ENCODE measurements around the gene PCDHGA11. TPM values are rescaled to one million over a fixed set of nuclear protein-coding genes. Genes with fewer than 3 reads are reported as not detected.

Gene PCDHGA11
- total and polyA plus RNA-seq, 2 of the 4 experiments (the other 2 are of a cell fraction) = 5.4 to 6.9 TPM

- TF ChIP-seq MAZ (IDR thresholded peaks at IDR 0.05; ENCODE audit: borderline replicate concordance, low read depth, low read length) = no peak
- no peak for TF ChIP-seq POLR2A (IDR thresholded peaks at IDR 0.05; ENCODE audit: low read depth, low read length)
Measured at GRCh38 chr5:141373673-141374317, 47.1 kb upstream of the PCDHGA11 start, which contains the start of gene PCDHGA6 (continued).

GRCh38 chr5:141374627-141375026, 46.2 kb upstream of the PCDHGA11 start:
- Histone ChIP-seq H3K9ac (ENCODE audit: low read depth, low read length) (no peak overlapping the region), H2AFZ (replicated peaks; ENCODE audit: low read length, poor library complexity) (peak overlapping the region; percentile 3), H4K20me1 (ENCODE audit: insufficient read depth, low read length) (no peaks in the 10 kb centered on the region), H3K4me3 (ENCODE audit: insufficient read depth, low read depth, low read length) (no peak overlapping the region), H3K9me1 (ENCODE audit: insufficient read depth, low read length) (no peaks in the 10 kb centered on the region), H2BK5ac (ENCODE audit: low read depth, low read length, poor library complexity, severe bottlenecking) (no peak overlapping the region), H2AK5ac (ENCODE audit: low read depth, low read length) (no peak overlapping the region), H3K27me3 (ENCODE audit: control insufficient read depth, insufficient read depth, low read length) (no peaks in the 10 kb centered on the region), H3K4me1 (ENCODE audit: control insufficient read depth, insufficient read depth, low read length) (no peaks in the 10 kb centered on the region), H2BK120ac (ENCODE audit: low read depth, low read length) (no peak overlapping the region), H3K9me3 (ENCODE audit: control insufficient read depth, insufficient read depth, low read length) (peaks cover 61% of the 10 kb centered on the region), H3K27ac (ENCODE audit: insufficient read depth, low read length) (no peak overlapping the region), H3K36me3 (ENCODE audit: control insufficient read depth, insufficient read depth, low read length) (peaks cover 23% of the 10 kb centered on the region), H3K23ac (ENCODE audit: low read depth, low read length) (no peak overlapping the region), H2BK20ac (ENCODE audit: low read depth, low read length) (no peak overlapping the region), H3K18ac (ENCODE audit: low read depth, low read length) (no peak overlapping the region), H4K8ac (ENCODE audit: low read depth in 2 of 2, low read length in 2 of 2) (no peak overlapping the region), H4K5ac (ENCODE audit: low read depth, low read length) (no peak overlapping the region), H3K14ac (replicated peaks; ENCODE audit: low read depth, low read length) (no peak overlapping the region), H3K4ac (ENCODE audit: low read depth, low read length) (no peak overlapping the region), H4K91ac (ENCODE audit: insufficient read depth, low read depth, low read length) (no peak overlapping the region), H3K4me2 (ENCODE audit: low read depth, low read length) (0 out of 2 replicates have a peak overlapping the region, but pooled peaks have one; percentile 8), H3K56ac (ENCODE audit: extremely low read depth, insufficient read depth, low read length) (no peak overlapping the region), H2BK15ac (ENCODE audit: low read depth, low read length) (no peak overlapping the region), H2AK9ac (replicated peaks; ENCODE audit: low read depth, low read length, poor library complexity) (no peak overlapping the region), H3K79me1 (ENCODE audit: low read depth in 1 of 2, low read length in 2 of 2) (no peaks in the 10 kb centered on the region)
- dilution Hi-C loops (cut with HindIII; ENCODE audit: low sequenced_read_pairs, unreplicated experiment) = no loop called here
- WGBS, 2 experiments (ENCODE audit: extremely low coverage in 2 of 2, insufficient read length in 1 of 2) = 60% methylated on average over 8 of the region's 14 CpGs; no CpG with 5 or more reads in 1 of the 2 experiments
- no TSS peak for BruUV-seq (replicated peaks)
- intact Hi-C loops (cut with micrococcal nuclease) = no loop called here
- ChIA-PET CTCF (interaction anchor here (0.8 to 1.3 kb wide), 3 partner anchors 16 to 186 kb away, joined by 3 to 7 read pairs (median 4); no protein-coding TSS in a partner anchor), POLR2A (ENCODE audit: unreplicated experiment) (no interaction called here)
- in situ Hi-C loops (cut with MboI; ENCODE audit: low sequenced_read_pairs) = no loop called here
- DNase-seq (no peak), ATAC-seq (ENCODE audit: low read depth) (no peak)
- TF ChIP-seq CHD1 (IDR thresholded peaks at IDR 0.05; ENCODE audit: low read depth, low read length) = no peak
- no peak for TF ChIP-seq CEBPB (IDR thresholded peaks at IDR 0.05; ENCODE audit: low read depth, low read length)
- no peak for TF ChIP-seq FOS (IDR thresholded peaks at IDR 0.05; ENCODE audit: low read depth, low read length)
- no peak for TF ChIP-seq ELK1 (IDR thresholded peaks at IDR 0.05; ENCODE audit: borderline replicate concordance, low read depth, low read length)
- no peak for TF ChIP-seq USF2 (IDR thresholded peaks at IDR 0.05; ENCODE audit: low read depth, low read length)
- TF ChIP-seq POLR2A (IDR thresholded peaks at IDR 0.05; ENCODE audit: low read depth, low read length) = no peak
- TF ChIP-seq MAFK (IDR thresholded peaks at IDR 0.05; ENCODE audit: low read depth, low read length) = no peak
- TF ChIP-seq MAZ (IDR thresholded peaks at IDR 0.05; ENCODE audit: borderline replicate concordance, low read depth, low read length) = no peak
- TF ChIP-seq RAD21 (IDR thresholded peaks at IDR 0.05; ENCODE audit: low read length) = no peak
- TF ChIP-seq CTCF (conservative IDR thresholded peaks at IDR 0.05; ENCODE audit: low read depth, low read length) = no peak
- TF ChIP-seq RFX5 (IDR thresholded peaks at IDR 0.05; ENCODE audit: low read depth, low read length) = no peak
- no peak for TF ChIP-seq SMC3 (IDR thresholded peaks at IDR 0.05; ENCODE audit: low read depth, low read length)
- TF ChIP-seq MXI1 (IDR thresholded peaks at IDR 0.05; ENCODE audit: borderline replicate concordance, low read depth, low read length) = no peak
